PC-3 (cell line): ENCODE measurements around the gene ZACN. TPM values are rescaled to one million over a fixed set of nuclear protein-coding genes. Genes with fewer than 3 reads are reported as not detected.

Source experiments
- ATAC-seq: fragments of 200-7000 bp; cut with Tn5 transposase; 2 replicates; pipeline ENCODE4 v1.9.1; 2020; ENCODE audit warnings: mild to moderate bottlenecking, moderate library complexity
- BruUV-seq: library from RNA; stranded (reverse); fragments of 400-500 nt; replicated peaks from 2 replicates; lab custom pipeline; 2021; lab: Mats Ljungman, UMichigan
- CTCF ChIA-PET: fragments of 300-600 bp; sonication (Branson Sonifier 250); formaldehyde crosslinking; loops from one replicate; lab custom pipeline; 2022; ENCODE audit warnings: antibody characterized with exemption; lab: Charles Lee
- POLR2A ChIA-PET: fragments of 300-600 bp; sonication (Branson Sonifier 250); formaldehyde crosslinking; loops from one replicate; lab custom pipeline; 2022; ENCODE audit warnings: antibody characterized with exemption; ENCODE audit not compliant: unreplicated experiment; lab: Charles Lee
- DNase-seq: peaks from one replicate; pipeline ENCODE4 v3.0.0-alpha.2; 2015
- H2AFZ ChIP-seq: fragments of 300-600 bp; sonication (generic); 2 replicates; pipeline ENCODE4 v1.6.0; 2016; ENCODE audit warnings: antibody characterized with exemption, low read length
- H3F3A ChIP-seq: fragments of 300-600 bp; sonication (generic); one replicate; pipeline ENCODE4 v1.6.0; 2017; ENCODE audit warnings: antibody characterized with exemption, low read length, control low read depth, mild to moderate bottlenecking; ENCODE audit not compliant: unreplicated experiment
- H3K27ac ChIP-seq: fragments of 300-600 bp; sonication (generic); 2 replicates; pipeline ENCODE4 v1.5.1; 2016; ENCODE audit warnings: mild to moderate bottlenecking, low read length
- H3K27me3 ChIP-seq: fragments of 300-600 bp; sonication (generic); 2 replicates; pipeline ENCODE4 v1.6.1; 2016; ENCODE audit warnings: low read length, mixed read lengths
- H3K36me3 ChIP-seq: fragments of 300-600 bp; sonication (generic); 2 replicates; pipeline ENCODE4 v1.6.1; 2016; ENCODE audit warnings: low read depth, mixed run types, low read length, mixed read lengths
- H3K4me1 ChIP-seq: fragments of 300-600 bp; sonication (generic); 2 replicates; pipeline ENCODE4 v1.5.1; 2016; ENCODE audit warnings: low read length; ENCODE audit not compliant: insufficient read depth
- H3K4me2 ChIP-seq: fragments of 300-600 bp; sonication (generic); 2 replicates; pipeline ENCODE4 v1.6.0; 2016; ENCODE audit warnings: low read length
- H3K4me3 ChIP-seq: fragments of 300-600 bp; sonication (generic); 2 replicates; pipeline ENCODE4 v1.5.1; 2016; ENCODE audit warnings: mild to moderate bottlenecking, low read length, mixed read lengths
- H3K79me2 ChIP-seq: fragments of 300-600 bp; sonication (generic); 2 replicates; pipeline ENCODE4 v1.6.1; 2017; ENCODE audit warnings: low read length, mixed read lengths
- H3K9ac ChIP-seq: fragments of 300-600 bp; sonication (generic); 2 replicates; pipeline ENCODE4 v1.6.0; 2016; ENCODE audit warnings: mild to moderate bottlenecking, low read length
- H3K9me2 ChIP-seq: fragments of 300-600 bp; sonication (generic); replicated peaks from 2 replicates; pipeline ENCODE4 v1.6.1; 2016; ENCODE audit warnings: mixed run types, low read length, mixed read lengths
- H3K9me3 ChIP-seq: fragments of 300-600 bp; sonication (generic); 2 replicates; pipeline ENCODE4 v1.6.1; 2016; ENCODE audit warnings: low read length, mixed read lengths
- H4K20me1 ChIP-seq: fragments of 300-600 bp; sonication (generic); 2 replicates; pipeline ENCODE4 v1.6.1; 2016; ENCODE audit warnings: low read length, mixed read lengths
- CTCF ChIP-seq: fragments of 300-600 bp; sonication (generic); conservative IDR thresholded peaks from 2 replicates; pipeline ENCODE4 v1.5.1; 2017; ENCODE audit warnings: antibody characterized with exemption, low read depth, mild to moderate bottlenecking, low read length
- EZH2 ChIP-seq: fragments of 300-600 bp; sonication (generic); IDR thresholded peaks from one replicate; pipeline ENCODE4 v1.6.1; 2017; ENCODE audit warnings: antibody characterized with exemption, mild to moderate bottlenecking, low read length; ENCODE audit not compliant: unreplicated experiment
- EZH2phosphoT487 ChIP-seq: fragments of 300-600 bp; sonication (generic); IDR thresholded peaks from 2 replicates; pipeline ENCODE4 v1.6.1; 2018; ENCODE audit warnings: mild to moderate bottlenecking, antibody characterized with exemption, low read length, borderline replicate concordance
- intact Hi-C: fragments of 100-400 bp; cut with micrococcal nuclease; formaldehyde crosslinking; loops from 2 replicates; pipeline ENCODE4 v1.9.0; 2023
- total RNA-seq: library from RNA; depleted of rRNA; stranded (reverse); fragments of >200 nt; gene quantifications from 2 replicates; pipeline ENCODE4 v1.2.3, GENCODE V29; 2014

Gene ZACN
- total RNA-seq, 1 experiment from 2014 or later, result 0.11 TPM

DNA sequence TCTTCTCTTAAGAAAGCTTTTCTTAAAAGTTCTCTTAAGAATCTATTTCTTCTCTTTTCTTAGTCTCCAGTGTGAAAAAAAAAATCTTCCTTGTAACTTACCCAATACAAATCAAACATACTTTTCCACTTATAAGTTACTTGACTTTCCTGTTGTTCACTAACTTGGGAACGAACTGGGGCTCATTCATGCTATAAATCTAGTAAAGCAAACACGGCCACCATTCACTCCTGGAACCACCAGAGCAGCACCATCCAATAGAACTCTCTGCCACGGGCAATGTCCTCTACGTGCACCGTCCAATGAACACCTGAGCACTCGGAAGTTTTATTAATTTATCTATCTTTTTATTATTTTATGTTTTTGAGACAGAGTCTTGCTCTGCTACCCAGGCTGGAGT, 27.4 kb upstream of the ZACN start:
- no peaks in the 10 kb centered on the region for H3K9me3 ChIP-seq
- DNase-seq (no peak), ATAC-seq (no peak)
- H3K79me2 ChIP-seq, result peaks cover 21% of the 10 kb centered on the region
- H3K27ac ChIP-seq, result peak overlapping the region; percentile 35
- H3K4me1 ChIP-seq, result peaks cover 38% of the 10 kb centered on the region
- H3K4me3 ChIP-seq, result no peak overlapping the region
- H3F3A ChIP-seq, result peaks cover 4% of the 10 kb centered on the region
- BruUV-seq, result no TSS peak
- H4K20me1 ChIP-seq, result no peaks in the 10 kb centered on the region
- H3K9ac ChIP-seq, result no peak overlapping the region
- ChIA-PET POLR2A (no interaction called here), CTCF (no interaction called here)
- no peaks in the 10 kb centered on the region for H3K27me3 ChIP-seq
- H2AFZ ChIP-seq, result no peak overlapping the region
- peaks cover 70% of the 10 kb centered on the region for H3K36me3 ChIP-seq
- intact Hi-C loops, result no loop called here
- H3K9me2 ChIP-seq, result no peaks in the 10 kb centered on the region
- peak overlapping the region; percentile 9 for H3K4me2 ChIP-seq
- TF ChIP-seq CTCF, result no peak
- TF ChIP-seq EZH2, result no peak
- TF ChIP-seq EZH2phosphoT487, result no peak

DNA sequence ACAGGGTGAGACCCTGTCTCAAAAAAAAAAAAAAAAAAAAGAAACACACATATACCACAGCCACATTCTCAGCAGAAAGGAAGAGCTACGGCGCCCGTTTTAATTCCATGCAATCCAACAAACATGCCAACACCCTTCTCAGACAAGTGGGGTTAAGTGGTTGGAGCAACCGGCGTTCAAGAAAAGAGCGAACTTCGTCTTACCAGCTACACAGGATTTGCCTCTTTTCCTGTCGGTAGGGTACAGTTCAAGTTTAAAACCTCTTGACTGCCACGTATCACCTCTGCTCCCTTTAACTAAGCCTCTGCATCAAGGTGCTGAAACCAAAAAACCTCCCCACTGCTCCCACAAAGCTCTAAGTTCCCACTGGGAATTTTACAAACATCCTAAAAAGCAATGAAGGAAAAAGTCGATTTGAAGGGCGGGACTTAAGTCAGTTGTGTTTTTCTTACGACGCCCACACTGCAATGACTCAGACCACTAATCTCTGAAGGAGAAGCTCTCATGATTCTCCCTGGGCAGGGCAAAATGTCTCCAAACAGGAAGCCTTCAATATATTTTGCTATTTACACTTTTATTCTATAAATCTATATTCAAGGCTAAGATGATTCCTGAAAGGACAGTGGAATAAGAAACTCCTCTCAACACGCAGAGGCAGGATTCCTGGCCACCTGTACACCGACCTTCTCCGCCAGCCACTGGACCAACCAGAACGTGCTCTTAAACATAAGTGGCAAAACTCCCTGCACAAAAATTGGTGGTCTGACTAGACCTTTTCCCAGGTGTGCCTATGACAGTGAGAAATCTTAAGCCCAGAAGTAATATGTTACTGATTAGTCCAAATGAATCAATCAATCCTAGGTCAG, 25.5 kb upstream of the ZACN start:
- Histone ChIP-seq H3K4me1 (peaks cover 38% of the 10 kb centered on the region), H3K36me3 (peaks cover 70% of the 10 kb centered on the region), H3K4me2 (peak overlapping the region; percentile 60), H3K9me3 (no peaks in the 10 kb centered on the region), H2AFZ (no peak overlapping the region), H4K20me1 (no peaks in the 10 kb centered on the region), H3K9ac (peak overlapping the region; percentile 53), H3K4me3 (peak overlapping the region; percentile 37), H3K27ac (peak overlapping the region; percentile 83), H3F3A (peaks cover 4% of the 10 kb centered on the region), H3K27me3 (no peaks in the 10 kb centered on the region), H3K9me2 (no peaks in the 10 kb centered on the region), H3K79me2 (peaks cover 21% of the 10 kb centered on the region)
- TF ChIP-seq CTCF (no peak), EZH2phosphoT487 (no peak), EZH2 (no peak)
- no TSS peak for BruUV-seq
- intact Hi-C loops, result no loop called here
- peak; percentile 51 for ATAC-seq
- ChIA-PET POLR2A (interaction anchor here (0.7 kb wide), 1 partner anchor 16 kb away, joined by 3 read pairs; no protein-coding TSS in a partner anchor), CTCF (no interaction called here)
- peak; percentile 75 for DNase-seq

GRCh38 chr17:76054112-76054476, 24.9 kb upstream of the ZACN start:
- no peaks in the 10 kb centered on the region for H3K9me2 ChIP-seq
- peak; percentile 83 for DNase-seq
- peaks cover 38% of the 10 kb centered on the region for H3K4me1 ChIP-seq
- H3K4me2 ChIP-seq, result peak overlapping the region; percentile 60
- TF ChIP-seq CTCF (no peak), EZH2phosphoT487 (no peak), EZH2 (no peak)
- ATAC-seq, result peak; percentile 82
- ChIA-PET CTCF (no interaction called here), POLR2A (interaction anchor here (0.7 kb wide), 1 partner anchor 15 kb away, joined by 3 read pairs; no protein-coding TSS in a partner anchor)
- no peaks in the 10 kb centered on the region for H3K9me3 ChIP-seq
- no TSS peak for BruUV-seq
- peaks cover 21% of the 10 kb centered on the region for H3K79me2 ChIP-seq
- H3K9ac ChIP-seq, result peak overlapping the region; percentile 53
- peaks cover 70% of the 10 kb centered on the region for H3K36me3 ChIP-seq
- peaks cover 4% of the 10 kb centered on the region for H3F3A ChIP-seq
- H2AFZ ChIP-seq, result no peak overlapping the region
- no peaks in the 10 kb centered on the region for H3K27me3 ChIP-seq
- H4K20me1 ChIP-seq, result no peaks in the 10 kb centered on the region
- H3K4me3 ChIP-seq, result peak overlapping the region; percentile 37
- intact Hi-C loops, result no loop called here
- peak overlapping the region; percentile 83 for H3K27ac ChIP-seq
